CD4-positive, alpha-beta T cell treated with Interleukin-6 for 4 hours (primary cell): ENCODE measurements around the gene RPP21.

Source experiments
- DNase-seq: peaks from one replicate; pipeline ENCODE4 v3.0.0-alpha.2; 2020; ENCODE audit warnings: mixed read lengths

RPP21 gene

GRCh38 chr6:30344868-30345671 lies at the start of gene RPP21:
Gene RPP21 (plus strand): TSS chr6:30345156. CDS start chr6:30345172, 16 bp downstream.
- DNase-seq = peak; percentile 89

- no peak for DNase-seq
Measured at GRCh38 chr6:30295837-30296236, 49.1 kb upstream of the RPP21 start.

- DNase-seq = no peak
Measured at GRCh38 chr6:30304002-30304401, 41.0 kb upstream of the RPP21 start.

GRCh38 chr6:30311101-30311500 lies 33.9 kb upstream of the RPP21 start:
- DNase-seq = no peak

- DNase-seq = no peak
Measured at GRCh38 chr6:30311671-30312070, 33.3 kb upstream of the RPP21 start.

- DNase-seq = no peak
Measured at GRCh38 chr6:30312266-30312665, 32.7 kb upstream of the RPP21 start.

- no peak for DNase-seq
Measured at GRCh38 chr6:30312676-30313321, 32.2 kb upstream of the RPP21 start.

- no peak for DNase-seq
Measured at GRCh38 chr6:30315156-30315555, 29.8 kb upstream of the RPP21 start.

- DNase-seq = peak; percentile 21
Measured at GRCh38 chr6:30317913-30318589, 26.9 kb upstream of the RPP21 start.

- no peak for DNase-seq
Measured at GRCh38 chr6:30319146-30319835, 25.7 kb upstream of the RPP21 start.

GRCh38 chr6:30321692-30322388 lies 23.1 kb upstream of the RPP21 start:
- no peak for DNase-seq

GRCh38 chr6:30322527-30323501 lies 22.1 kb upstream of the RPP21 start:
- no peak for DNase-seq

GRCh38 chr6:30323806-30324205 lies 21.1 kb upstream of the RPP21 start:
- peak; percentile 10 for DNase-seq

- DNase-seq = peak; percentile 82
Measured at GRCh38 chr6:30325150-30325872, 19.6 kb upstream of the RPP21 start.

- peak; percentile 76 for DNase-seq
Measured at GRCh38 chr6:30325873-30326525, 19.0 kb upstream of the RPP21 start.

GRCh38 chr6:30326526-30327231 lies 18.3 kb upstream of the RPP21 start, which contains the start of gene TRIM39:
Gene TRIM39 (plus strand): TSS chr6:30326927. CDS start chr6:30329318, 2,391 bp downstream.
- peak; percentile 90 for DNase-seq

GRCh38 chr6:30327232-30327746 lies 17.7 kb upstream of the RPP21 start:
- DNase-seq = no peak

GRCh38 chr6:30328397-30328796 lies 16.6 kb upstream of the RPP21 start:
- no peak for DNase-seq

GRCh38 chr6:30329331-30329730 lies 15.6 kb upstream of the RPP21 start:
- DNase-seq = no peak
